SH-SY5Y (cell line): Measurements from ENCODE around the gene PAGE5.

ENCODE experiments used
- GATA2 ChIP-seq: IDR thresholded peaks from 2 replicates; pipeline ENCODE4 v1.6.1; 2011; ENCODE audit warnings: mild to moderate bottlenecking, low read depth, low read length
- GATA3 ChIP-seq: IDR thresholded peaks from 2 replicates; pipeline ENCODE4 v1.6.1; 2011; ENCODE audit warnings: low read depth, mild to moderate bottlenecking, low read length, moderate library complexity

Gene PAGE5, protein sequence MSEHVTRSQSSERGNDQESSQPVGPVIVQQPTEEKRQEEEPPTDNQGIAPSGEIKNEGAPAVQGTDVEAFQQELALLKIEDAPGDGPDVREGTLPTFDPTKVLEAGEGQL

DNA sequence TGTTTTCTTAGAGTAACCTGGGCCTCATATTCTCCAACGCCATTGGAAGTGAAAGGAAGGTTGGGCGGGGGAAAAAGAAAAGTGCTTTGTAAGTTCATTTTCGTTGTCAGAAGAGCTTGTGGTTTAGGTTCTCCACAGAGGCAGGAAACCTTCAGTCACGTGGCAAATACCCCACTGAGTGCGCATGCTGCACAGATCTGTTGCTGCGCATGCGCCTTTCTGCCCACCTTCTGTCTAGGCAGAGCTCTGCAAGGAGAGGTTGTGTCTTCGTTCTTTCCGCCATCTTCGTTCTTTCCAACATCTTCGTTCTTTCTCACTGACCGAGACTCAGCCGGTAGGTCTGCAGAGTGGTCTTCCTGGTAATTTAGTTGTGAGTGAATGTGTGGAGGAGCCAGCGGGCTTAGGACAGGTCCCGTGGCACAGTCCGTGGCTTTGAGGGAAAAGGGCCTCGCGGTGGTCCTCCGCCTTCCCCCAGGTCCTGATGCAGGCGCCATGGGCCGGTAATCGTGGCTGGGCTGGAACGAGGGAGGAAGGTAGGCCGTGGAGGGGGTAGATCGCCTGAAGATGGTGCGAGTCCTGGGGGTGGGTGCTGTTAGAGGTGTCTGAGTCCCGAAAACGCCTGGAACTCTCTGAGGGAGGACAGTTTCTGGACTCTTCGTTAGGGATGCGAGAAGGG lies at the start of gene PAGE5:
TSS of gene PAGE5 (plus strand) at position 228 of the 676 bp plus-strand sequence. CDS start 1,037 bp downstream, outside the sequence.
- TF ChIP-seq GATA3 (no peak), GATA2 (no peak)

DNA sequence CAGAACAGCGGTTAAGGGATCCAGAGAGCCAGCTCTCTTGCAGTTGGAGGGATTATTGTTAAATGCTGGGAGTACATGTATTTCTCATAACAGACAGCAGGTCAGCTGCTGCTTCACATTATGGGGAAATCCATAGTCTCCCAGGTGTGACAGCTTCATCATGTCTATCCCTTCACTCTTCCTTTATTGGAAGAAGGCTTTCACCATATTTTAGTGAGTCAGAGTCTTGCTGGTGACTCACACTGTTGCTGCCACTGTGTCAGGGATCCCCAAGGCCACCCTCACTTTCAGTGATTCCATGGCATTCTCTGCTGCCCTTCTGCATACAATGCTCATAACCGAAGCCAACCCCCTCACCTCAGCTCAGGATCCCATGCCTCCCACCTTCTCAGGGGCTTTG lies 32.9 kb upstream of the PAGE5 start:
- no peak for TF ChIP-seq GATA2

DNA sequence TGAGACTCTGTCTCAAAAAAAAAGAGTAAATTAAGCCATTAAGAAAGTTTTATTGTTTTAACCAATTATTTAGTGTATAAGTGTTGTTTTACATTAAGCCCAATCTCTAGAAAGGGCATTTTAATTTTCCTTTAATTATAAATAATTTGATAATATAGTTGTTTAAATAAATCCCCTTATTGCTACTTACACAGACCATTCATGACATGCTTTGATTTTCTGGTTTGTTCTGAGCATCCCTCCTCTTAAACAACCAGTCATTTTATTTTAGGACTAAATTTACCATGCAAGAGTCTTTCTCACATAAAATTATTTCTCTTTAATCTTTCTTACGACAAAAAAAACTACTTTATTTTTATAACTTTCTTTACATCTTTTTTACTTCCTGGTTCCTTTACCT lies 23.5 kb upstream of the PAGE5 start:
- TF ChIP-seq GATA3 (no peak), GATA2 (no peak)

DNA sequence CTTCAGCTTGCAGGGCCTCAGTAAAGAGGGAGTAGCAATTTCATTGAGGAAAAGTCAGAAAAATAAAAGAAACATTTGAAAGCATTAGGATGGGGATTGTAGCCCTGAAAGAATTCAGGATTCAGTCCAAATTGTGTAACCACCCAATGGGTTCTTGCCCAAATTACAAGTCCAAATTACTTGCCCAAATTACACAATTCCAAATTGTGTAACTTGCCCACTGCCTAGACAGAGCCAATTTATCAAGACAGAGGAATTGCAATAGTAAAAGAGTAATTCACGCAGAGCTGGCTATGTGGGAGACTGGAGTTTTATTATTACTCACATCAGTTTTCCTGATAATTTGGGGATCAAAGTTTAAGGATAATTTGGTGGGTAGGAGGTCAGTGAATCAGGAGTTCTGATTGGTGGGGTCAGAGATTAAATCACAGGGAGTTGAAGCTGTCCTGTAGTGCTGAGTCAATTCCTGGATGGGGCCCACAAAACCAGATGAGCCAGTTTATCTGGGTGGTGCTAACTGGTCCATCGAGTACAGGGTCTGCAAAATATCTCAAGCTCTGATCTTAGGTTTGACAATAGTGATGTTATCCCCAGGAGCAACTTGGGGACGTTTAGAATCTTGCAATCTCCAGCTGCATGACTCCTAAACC lies 18.1 kb upstream of the PAGE5 start:
- TF ChIP-seq GATA3 (no peak), GATA2 (no peak)

DNA sequence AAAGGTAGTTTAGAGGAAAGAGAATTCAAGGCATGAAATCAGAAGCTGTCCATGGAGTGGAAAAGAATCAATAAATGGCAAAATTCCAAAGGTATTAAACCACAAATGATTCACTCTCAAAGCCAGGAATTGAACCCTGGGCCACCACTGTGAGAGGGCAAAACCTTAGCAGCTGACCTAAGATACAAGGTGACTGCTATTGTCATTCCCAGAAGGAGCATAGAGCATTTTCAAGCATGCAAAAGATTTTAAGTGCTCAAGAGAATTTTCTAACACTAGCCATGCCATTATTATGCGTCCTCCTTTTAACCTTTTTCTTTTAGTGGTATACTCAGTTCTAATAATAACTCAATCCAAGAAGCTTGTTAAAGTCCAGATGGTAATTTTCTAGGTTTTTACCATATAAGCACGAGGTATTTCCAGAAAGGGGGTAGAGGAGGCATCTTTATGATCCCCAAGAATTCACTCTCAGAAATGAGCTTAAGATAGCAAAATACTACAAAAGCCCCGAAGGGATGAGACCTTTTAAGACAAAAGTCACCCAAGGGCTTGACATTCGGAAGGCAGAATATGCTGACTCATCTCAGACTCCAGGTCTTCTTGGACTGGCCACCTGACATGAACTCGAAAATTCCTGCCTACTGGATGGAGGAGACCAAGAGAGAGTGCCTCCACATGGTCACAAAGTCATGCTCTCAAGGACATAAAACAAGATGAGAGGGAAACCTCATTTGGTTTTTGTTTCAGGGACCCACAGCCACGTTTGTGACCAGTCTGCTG lies 13.8 kb upstream of the PAGE5 start:
- TF ChIP-seq GATA3 (no peak), GATA2 (no peak)

DNA sequence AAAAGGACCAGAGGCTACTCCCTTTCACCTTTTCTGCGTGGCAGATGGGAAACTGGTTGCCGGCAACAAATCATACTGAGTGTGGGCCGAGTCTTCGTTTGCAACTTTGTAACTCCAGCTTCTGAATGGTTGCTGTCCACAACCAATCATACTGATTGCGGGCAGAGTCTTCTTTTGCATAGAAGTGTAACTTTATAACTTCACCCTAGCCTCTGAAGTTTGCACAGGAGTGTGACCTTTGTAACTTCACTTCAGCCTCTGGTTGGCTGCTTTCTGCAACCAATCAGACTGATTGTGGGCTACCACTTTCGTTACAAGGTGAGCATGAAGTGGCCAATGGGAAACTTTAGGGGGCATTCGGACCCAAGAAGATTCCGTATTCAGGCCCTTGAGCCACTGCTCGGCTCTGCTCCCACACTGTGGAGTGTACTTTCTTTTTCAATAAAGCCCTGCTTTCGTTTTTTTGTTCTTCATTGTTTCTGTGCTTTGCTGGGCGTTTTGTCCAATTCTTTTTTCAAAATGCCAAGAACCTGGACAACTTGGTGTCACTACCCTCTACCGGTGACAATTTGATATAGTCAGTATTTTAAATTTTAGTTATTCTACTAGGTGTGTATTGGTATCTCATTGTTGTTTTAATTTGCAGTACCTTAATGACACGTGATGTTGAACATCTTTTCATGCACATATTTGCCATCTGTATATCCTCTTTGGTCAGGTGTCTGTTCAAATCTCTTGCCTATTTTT lies 9.0 kb upstream of the PAGE5 start:
- TF ChIP-seq GATA3 (no peak), GATA2 (no peak)

DNA sequence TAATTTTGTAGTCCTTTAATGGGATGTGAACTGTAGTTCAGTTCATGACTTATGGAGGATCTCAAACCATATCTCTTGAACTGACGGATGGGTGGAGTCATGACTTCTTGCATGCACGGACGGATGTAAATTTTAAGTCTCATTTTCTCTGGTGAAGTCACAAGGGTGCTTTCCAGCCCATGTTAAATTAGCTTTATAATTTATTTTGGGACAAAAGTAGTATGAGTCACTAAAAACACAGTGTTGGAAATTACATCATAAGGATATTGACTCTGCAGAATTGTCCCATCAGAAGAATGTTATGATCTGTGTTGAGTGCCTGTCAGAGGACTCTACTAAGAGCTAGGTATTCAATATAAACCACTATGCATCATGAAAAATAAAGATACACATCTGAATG lies 6.8 kb upstream of the PAGE5 start:
- TF ChIP-seq GATA2 = no peak
- no peak for TF ChIP-seq GATA3

DNA sequence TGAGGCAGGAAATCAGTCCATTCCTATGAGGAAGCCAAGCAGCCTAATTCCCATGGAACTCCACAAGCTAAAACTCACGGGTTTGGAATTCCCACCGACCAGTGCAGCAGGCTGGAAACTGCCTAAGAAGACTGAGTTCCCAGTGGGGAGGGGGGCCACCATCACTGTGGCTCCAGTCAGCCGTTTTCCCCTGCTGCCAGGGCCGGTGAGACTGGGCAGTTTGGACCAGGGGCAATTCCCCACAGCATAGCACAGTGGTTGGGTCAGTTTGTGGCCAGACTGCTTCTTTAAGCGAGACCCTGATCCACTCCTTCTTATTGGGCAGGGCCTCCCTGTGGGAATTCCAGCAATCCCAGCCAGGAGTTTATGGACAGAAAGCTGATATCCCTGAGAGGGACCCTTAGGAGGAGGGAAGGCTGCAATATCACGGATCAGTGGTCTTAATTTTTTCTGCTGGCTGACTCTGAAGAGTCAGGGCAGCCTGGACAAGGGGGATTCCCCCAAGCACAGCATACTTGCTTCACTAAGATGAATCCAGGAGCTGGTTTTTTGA lies 20.7 kb downstream of the PAGE5 start:
- TF ChIP-seq GATA3 = no peak
- no peak for TF ChIP-seq GATA2

DNA sequence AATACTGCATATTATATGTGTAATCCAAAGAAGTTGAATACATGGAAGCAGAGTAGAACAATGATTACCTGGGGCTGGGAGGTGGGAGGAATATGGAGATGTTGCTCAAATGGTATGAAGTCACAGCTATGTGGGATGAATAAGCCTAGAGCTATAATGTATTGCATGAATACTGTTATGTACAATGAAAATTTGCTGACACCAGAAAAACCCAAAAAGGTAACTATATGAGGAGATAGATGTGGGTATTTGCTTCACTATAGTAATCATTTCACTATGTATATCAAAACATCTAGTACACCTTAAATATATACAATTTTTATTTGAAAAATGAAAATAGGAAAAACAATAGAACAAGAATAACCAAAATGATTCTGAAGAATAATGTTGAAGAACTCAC lies 33.4 kb downstream of the PAGE5 start:
- TF ChIP-seq GATA2 = no peak
- no peak for TF ChIP-seq GATA3

DNA sequence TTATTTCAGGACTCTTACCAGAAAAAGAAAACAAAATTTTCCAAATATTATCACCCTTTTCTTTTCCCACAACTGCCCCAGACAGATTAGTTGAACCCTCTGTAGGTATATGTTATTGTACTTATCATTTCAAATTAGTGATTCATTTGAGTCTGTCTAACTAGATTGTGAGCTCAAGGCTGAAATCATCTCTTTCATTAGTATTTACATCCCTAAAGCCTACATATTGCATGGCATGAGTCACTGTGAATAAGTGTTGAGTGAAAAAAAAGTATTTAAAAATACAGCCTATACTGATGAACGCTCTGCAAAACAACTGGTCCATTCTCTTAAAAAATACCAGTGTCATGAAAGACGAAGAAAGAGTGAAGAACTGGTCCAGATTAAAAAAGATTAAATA lies 40.7 kb downstream of the PAGE5 start:
- TF ChIP-seq GATA2 (no peak), GATA3 (no peak)

DNA sequence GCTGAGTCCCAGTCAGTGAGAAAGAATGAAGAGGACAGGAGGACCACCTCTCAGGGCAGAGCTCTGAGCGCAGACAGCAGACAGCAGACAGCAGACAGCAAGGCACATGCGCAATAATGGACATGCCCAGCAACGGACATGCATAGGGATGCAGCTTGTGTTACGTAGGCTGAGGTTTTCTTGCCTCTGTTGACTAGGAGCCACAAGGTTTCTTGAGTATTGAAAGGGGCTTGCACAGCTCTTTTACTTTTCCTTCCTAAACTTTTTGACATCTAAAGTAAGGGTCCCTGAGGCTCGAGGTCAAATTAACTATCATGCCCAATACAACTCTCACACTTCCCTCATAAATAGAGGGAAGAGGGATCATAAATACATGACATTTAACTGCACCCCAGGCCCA lies 44.7 kb downstream of the PAGE5 start, which contains the start of gene PAGE3:
TSS of gene PAGE3 (minus strand) at position 101 of the 400 bp plus-strand sequence. CDS start 1,013 bp downstream, outside the sequence.
- TF ChIP-seq GATA2 (no peak), GATA3 (no peak)
